Skin of body (tissue), 2 donors: Measurements from ENCODE around the gene NDUFA7. TPM values are rescaled to one million over a fixed set of nuclear protein-coding genes. Genes with fewer than 3 reads are reported as not detected.
A peak's percentile ranks its signal among the peaks of the same experiment; 100 is the strongest.
"Not testable (repeated sequence)": the region's sequence is repeated elsewhere in the genome, so short reads cannot be mapped to it uniquely, and the experiment has no call there.

ENCODE experiments used
- DNase-seq: peaks from one replicate; lab custom pipeline; 2025; lab: John Stamatoyannopoulos, UW
- total RNA-seq: library from RNA; depleted of rRNA; stranded (reverse); fragments of >200 nt; gene quantifications from one replicate; pipeline ENCODE4 v1.2.3, GENCODE V29; 2014

NDUFA7 gene
- 14.8 TPM for total RNA-seq

DNA sequence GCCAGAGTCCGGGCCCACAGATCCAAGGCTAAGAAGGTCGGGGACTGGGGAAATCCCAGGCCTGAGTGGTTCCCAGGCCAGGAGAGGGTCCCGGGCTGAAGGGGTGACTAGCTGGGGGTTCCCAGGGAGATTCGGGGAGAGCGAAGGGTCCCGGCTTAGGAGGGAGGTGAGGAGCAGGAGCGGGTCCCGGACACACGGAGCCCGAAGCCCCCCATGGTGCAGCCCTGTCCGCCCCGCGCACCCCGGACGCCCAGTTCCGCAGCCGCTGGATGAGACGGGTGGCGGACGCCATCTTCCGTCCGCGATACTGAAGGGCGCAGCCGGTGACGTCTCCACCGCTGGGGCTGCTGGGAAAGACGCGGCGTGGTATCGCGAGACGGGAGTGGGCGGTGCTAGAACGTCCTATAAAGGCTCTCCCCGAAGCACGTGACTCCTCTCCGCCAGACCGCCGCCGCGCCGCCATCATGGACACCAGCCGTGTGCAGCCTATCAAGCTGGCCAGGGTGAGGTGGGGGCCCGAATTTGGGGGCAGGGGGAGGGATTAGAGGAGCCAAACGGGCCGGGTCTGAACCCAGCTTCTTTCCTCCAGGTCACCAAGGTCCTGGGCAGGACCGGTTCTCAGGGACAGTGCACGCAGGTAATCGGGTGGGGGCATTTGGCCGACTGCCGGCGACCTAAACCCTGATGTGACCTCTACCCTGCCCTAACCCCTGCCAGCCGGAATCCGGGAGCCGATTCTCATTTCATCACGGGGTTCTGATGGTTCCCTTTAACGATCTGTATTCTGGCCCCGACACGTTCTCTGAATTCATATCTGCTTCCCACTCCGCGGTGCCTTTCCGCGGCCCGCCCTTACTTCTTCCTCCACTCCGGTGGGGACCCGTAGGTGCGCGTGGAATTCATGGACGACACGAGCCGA is at the start of gene NDUFA7, which contains the start of gene RPS28:
Gene NDUFA7, minus strand, starts transcription at position 309 of the 919 bp plus-strand sequence. Its CDS starts 17 bp downstream, at position 292.
Gene RPS28, plus strand, starts transcription at position 430 of the 919 bp plus-strand sequence. Its CDS starts 35 bp downstream, at position 465.
- DNase-seq, result peak; percentile 97

DNA sequence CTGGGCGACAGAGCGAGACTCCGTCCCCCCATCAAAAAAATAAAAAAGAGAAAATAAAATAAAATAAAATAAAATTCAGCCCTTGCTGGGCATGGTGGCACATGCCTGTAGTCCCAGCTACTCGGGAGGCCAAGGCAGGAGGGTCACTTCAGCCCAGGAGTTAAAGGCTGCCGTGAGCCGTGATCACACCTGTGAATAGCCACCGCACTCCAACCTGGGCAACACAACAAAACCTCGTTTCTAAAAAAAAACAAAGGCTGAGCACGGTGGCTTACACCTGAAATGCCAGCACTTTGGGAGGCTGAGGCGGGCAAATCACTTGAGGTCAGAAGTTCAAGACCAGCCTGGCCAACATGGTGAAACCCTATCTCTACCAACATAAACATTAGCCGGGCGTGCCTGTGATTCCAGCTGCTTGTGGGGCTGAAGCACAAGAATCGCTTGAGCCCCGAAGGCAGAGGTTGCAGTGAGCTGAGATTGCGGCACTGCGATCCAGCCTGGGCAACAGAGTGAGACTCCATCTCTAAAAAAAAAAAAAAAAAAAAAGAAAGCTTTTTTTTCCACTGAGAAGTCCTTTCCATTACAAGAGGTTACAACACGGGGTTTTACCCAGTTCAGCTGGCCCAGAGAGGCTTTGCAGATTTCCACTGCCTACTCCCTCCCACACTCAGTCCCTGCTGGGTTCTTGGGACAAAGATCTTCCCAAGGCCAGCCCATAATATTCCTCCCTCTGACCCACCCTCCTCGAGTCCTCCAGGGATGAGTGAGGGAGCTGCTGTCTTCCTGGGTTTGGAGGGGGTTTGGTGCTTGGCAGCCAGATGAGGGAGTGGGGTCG is 49.2 kb upstream of the NDUFA7 start:
- no peak for DNase-seq

DNA sequence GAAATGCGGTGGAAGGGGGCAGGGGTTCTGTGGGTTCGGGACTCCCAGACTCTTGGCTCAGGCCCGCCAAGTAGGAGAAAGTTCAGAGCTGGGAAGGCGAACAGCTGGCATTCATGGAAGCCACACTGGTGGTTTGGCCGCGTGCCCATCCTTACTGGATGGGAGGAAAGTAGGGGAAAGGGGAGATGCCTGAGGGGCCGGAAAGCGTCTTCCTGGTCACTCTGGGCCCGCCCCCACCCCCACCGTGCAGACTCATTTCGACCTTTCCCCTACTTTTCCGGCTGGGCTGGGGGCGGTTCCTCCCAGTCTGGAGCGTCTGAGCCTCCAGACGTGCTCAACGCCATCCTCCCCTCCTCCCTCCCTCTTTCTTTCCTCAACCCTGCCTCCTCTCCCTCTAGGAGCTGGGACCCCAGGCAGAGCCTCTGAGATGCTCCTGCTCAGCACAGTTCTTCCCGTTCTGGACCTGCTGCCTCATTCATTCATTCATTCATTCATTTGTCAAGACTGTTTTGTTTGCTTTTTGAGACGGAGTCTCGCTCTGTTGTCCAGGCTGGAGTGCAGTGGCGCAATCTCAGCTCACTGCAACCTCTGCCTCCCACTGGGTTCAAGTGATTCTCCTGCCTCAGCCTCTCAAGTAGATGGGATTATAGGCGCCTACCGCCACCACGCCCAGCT is 46.3 kb upstream of the NDUFA7 start:
- peak; percentile 92 for DNase-seq

DNA sequence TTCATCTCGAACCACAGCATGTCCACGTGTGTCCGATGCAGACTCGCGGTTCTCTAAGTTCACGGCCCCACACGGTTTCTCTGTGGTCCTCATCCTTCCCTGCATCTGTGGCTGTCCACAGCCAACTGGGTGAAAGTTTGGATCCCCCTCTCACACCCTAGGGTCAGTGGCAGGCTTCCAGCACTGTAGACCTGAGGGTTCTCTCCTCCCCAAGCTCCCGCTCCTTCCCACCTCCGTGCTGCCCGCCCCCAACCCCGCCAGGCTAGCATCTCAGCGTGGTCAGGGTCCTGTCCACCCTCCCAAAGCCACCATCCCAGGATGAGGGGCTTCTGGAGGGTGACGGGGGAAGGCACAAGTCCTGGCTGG is 45.8 kb upstream of the NDUFA7 start:
- no peak for DNase-seq

DNA sequence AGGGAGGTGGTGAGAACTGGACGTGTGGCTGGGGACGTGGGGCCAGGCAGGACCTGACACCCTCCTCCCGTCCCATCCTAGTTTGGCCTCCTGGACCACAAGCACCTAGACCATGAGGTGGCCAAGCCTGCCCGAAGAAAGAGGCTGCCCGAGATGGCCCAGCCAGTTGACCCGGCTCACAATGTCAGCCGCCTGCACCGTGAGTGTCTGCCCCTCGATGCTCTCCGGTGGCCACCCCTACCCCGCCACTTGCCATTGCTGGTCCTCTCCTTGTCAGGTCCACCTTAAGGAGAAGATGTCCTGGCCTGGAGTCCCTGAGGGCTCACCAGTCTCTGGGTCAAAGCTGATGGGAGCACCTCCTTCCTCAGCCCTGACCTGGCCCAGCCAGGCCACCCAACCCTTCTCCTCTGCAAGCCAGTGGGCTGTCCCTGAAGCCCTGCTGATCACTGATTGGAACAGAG is 45.0 kb upstream of the NDUFA7 start:
- DNase-seq, result no peak

DNA sequence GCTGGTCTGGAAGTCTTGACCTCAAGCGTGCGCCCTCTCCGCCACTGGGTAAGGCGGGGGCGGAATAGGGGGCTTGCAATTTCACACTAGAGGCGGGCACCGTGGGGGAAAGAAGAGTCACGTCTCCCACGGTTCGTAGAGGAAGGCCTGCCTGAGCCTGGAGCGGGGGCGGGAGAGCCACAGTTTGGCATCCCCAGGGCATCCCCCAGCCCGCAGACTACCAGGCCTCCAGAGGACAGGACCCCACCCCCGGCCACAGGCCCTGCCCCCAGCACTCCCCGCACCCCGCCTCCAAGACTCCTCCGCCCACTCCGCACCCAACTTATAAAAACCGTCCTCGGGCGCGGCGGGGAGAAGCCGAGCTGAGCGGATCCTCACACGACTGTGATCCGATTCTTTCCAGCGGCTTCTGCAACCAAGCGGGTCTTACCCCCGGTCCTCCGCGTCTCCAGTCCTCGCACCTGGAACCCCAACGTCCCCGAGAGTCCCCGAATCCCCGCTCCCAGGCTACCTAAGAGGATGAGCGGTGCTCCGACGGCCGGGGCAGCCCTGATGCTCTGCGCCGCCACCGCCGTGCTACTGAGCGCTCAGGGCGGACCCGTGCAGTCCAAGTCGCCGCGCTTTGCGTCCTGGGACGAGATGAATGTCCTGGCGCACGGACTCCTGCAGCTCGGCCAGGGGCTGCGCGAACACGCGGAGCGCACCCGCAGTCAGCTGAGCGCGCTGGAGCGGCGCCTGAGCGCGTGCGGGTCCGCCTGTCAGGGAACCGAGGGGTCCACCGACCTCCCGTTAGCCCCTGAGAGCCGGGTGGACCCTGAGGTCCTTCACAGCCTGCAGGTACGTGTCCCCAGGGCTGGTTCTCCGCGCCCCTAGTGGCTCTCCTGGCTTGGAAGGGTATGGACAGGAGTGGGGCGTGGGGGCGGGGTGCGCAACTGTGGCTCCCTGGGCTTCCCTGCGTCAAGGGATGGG is 42.9 kb upstream of the NDUFA7 start, which contains the start of gene ANGPTL4:
Gene ANGPTL4, plus strand, starts transcription at position 353 of the 969 bp plus-strand sequence. Its CDS starts 167 bp downstream, at position 520.
- DNase-seq, result no peak

DNA sequence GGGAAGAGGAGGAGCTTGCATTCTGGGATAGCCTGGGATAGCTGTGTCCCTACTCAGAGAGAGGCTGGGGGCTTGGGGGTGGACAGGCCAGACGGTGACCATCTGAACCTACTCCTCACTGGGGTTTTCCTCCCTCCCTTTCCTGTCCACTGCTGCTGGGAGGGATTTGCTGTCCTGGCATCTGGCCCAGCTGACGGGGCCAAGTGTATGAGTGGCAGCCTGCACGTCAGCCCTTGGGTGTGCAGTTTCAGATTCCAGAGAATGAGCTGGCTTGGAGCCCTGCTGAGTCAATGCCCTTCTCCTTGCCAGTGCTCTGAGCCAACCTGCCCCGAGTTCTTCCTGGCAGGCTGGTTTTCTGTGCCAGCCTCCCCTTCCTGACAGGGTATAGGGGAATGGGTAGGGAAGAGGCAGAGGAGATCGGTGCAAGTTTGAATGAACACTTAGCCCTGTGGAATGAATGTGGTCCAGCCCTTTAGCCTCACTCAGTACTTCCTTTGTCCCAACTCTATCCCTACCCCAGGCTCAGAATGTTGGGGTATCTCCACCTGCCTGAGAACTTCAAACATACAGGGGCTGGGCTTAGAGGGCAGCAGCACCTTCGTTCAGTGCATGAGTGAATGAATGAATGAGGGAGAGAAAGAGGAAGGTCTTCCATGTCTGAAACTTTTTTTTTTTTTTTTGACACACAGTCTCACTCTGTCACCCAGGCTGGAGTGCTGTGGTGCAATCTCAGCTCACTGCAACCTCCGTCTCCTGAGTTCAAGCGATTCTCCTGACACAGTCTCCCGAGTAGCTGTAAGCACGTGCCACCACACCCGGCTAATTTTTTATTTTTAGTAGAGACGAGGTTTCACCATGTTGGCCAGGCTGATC is 41.0 kb upstream of the NDUFA7 start:
- DNase-seq, result peak; percentile 62

DNA sequence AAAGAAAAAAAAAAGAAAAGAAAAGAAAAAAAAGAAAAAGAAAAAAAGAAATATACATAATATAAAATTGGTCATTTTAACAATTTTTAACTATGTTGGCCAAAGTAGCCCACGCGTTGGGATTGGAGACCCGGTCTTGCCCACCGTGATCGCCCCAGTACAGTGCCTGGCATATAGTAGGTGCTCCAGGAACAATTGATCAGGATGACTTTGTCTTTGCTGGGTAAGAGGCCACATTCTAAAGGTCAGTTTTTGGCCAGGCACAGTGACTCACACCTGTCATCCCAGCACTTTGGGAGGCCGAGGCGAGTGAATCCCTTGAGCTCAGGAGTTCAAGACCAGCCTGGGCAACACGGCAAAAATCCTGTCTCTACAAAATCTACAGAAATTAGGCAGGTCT is 39.0 kb upstream of the NDUFA7 start:
- DNase-seq, result no peak

DNA sequence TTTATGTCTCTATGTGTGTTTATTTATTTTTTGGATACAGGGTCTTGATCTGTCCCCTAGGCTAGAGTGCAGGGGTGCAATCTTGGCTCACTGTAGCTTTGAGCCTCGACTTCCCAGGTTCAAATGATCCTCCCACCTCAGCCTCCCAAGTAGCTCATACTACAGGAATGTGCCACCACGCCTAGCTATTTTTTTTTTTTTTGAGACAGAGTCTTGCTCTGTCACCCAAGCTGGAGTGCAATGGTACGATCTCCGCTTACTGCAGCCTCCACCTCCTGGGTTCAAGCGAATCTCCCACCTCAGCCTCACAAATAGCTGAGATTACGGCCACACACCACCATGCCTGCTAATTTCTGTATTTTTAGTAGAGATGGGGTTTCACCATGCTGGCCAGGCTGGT is 37.8 kb upstream of the NDUFA7 start:
- no peak for DNase-seq

DNA sequence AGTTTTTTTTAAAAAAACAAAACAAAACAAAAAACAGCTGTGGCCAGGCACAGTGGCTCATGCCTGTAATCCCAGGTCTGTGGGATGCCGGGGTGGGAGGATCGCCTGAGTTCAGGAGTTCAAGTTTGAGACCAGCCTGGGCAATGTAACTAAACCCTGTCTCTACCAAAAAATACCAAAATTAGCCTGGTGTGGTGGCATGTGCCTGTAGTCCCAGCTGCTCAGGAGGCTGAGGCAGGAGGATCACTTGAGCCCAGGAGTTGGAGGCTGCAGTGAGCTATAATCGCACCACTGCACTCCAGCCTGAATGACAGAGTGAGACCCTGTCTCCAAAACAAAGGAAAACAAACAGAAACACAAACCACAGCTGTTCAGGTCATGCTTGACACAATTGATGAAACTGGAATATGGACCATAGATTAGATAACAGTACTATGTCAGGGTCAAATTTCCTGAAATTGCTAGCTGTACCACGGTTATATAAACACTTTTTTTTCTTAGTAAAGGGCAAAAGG is 35.9 kb upstream of the NDUFA7 start:
- no peak for DNase-seq

DNA sequence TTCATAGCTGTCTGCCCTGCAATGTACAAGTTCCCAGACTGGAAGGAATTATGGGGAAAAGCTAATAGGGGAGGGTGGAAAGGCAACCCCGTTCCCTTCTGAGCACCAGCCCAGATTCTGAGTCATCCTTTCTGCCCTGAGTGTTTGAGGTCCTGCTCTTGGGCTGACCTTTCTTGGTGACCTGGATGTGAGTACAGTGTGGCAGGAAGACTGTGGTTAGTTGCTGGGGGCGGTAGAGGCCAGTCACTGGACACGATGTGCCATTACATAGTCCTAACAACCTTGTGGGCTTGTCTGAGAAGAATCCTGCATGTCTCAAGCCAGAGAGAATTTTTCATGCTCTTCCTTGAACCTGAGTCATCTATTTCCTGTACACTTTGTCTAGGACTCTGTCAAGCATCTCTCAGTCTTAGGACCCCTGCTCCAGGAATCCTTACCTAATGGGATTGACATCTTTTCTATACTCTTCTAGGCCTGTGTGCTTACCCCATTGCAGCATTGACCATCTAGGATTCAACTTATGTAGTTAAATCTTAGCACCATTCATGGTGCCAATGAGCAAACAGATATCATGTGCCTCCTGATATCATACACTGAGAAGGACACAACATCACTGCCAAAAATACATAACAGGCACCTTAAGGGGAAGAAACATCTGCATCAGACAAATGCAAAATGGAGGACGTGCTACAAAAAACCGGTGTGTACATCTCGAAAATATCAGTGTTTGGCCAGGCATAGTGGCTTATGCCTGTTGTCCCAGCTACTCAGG is 34.6 kb upstream of the NDUFA7 start:
- DNase-seq, result no peak

DNA sequence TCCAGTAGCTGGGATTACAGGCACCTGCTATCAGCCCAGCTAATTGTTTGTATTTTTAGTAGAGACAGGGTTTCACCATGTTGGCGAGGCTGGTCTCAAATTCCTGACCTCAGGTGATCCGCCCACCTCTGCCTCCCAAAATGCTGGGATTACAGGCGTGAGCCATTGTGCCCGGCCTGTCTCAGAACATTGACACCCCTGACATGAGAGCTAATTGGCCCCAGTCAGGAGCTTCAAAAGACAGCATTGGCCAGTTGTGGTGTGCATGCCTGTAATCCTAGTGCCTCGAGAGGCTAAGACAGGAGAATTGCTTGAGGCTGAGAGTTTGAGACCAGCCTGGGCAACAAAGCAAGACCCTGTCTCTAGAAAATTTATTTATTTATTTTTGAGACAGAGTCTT is 31.7 kb upstream of the NDUFA7 start:
- DNase-seq, result not testable (repeated sequence)

DNA sequence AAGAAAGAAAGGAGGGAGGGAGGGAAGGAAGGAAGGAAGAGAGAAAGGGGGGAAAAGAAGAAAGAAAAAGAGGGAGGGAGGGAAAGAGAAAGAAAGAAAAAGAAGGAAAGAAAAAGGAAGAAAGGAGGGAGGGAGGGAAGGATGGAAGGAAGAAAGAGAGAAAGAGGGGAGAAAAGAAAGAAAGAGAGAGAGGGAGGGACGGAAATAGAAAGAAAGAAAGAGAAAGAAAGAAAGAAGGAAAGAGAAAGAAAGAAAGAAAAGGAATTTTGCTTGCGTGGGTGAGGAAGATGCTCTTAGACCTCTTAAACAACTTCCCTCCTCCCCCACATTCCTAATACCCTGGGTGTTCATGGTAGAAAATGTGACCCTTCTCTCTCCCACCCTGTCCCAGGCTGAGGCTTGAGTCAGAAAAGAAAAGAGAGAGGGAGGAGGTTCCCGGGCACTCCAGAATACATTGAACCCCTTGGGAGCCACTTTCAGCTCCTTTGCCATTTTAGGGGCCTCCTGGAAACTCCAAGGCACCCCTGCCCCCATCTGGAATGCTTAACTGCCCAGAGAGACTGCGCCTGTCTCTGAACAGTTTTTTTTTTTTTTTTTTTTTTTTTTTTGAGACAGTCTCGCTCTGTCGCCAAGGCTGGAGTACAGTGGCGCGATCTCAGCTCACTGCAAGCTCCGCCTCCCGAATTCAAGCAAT is 31.1 kb upstream of the NDUFA7 start:
- DNase-seq, result no peak

DNA sequence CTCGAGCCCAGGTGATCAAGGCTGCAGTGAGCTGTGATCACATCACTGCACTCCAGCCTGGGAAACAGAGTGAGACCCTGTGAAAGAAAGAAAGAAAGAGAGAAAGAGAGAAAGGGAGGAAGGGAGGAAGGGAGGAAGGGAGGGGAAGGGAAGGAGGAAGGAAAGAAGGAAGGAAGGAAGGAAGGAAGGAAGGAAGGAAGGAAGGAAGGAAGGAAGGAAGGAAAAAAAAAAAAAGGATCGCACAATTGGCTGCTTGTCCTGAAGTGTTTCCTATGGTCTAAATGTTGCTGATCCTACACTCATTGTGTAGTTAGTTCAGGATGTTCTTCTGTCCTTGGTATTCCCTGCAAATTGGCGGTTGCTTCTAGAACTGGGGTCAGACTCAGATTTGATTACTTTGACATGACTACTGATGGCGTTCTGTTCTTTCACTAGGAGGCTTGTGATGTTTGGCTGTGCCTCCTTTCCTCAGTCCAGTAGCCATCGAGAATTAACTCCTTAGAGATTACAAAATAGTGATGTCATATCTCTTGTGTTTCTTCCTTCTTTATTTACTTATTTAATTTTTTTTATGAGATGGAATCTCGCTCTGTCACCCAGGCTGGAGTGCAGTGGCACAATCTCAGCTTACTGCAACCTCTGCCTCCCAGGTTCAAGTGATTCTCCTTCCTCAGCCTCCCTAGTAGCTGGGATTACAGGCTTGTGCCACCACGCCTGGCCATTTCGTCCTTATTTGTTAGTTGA is 28.6 kb upstream of the NDUFA7 start:
- not testable (repeated sequence) for DNase-seq

DNA sequence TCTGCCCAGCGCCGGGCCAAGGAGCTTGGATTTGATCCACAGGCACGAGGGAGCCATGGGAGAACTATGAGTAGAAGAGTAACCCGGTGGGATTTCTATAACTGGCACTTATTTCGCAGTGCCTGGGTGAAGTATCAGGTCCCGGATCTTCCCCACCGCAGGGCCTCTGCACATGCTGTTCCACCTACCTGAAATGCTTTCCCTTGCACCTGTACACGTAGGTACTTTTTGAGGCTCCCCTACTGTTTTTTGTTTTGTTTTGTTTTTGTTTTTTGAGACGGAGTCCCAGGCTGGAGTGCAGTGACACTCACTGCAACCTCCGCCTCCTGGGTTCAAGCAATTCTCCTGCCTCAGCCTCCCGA is 22.3 kb upstream of the NDUFA7 start:
- DNase-seq, result no peak

DNA sequence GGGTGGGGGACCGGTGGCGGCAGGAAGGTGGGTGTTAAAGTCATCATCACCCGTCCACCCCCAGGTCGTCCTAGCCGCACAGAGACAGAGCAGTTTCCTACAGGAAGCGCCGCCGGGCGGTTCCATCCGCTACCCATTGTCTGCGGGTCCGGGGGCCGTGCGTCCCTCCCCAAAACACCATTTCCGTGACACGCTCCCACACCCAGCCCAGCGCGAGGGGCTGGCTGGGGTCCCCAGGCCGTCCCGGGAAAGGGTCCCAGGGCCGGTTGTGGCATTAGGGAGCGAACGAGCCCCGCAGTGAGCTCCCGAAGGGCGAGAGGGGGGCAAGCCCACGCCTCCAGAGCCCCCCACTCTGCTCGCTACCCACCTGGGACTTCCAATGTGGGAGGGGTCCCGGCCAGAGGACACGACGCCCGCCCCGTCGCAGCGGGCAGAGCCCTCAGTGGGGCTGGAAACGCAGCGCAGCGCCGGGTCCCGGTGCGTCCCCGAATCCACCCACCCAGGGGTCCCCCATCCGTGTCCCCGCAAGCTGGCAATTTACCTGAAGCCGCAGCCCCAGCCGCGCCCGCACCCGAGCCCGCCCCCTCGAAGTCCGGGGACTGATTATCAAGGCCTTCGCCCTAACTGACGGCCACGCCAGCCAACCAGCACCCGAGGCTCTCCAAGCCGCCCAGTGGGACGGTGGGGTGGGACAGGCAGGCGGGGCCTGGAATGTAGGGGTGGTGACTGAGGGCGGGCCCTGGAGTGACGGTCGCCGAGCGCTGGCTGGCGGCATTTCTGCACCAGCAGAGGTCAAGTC is 21.7 kb upstream of the NDUFA7 start, which contains the start of gene KANK3:
Gene KANK3, minus strand, starts transcription at position 579 of the 799 bp plus-strand sequence. CDS start 5,434 bp downstream, outside the sequence.
- peak; percentile 69 for DNase-seq
